ENCODE results near the gene CRACR2A.

GRCh38 chr12:3743803-3744202, 9.1 kb downstream of the CRACR2A start:
- TF ChIP-seq POLR2AphosphoS5 (IDR thresholded peaks at IDR 0.05; ENCODE audit: low read length) (no peak), POLR2A (IDR thresholded peaks at IDR 0.05; ENCODE audit: low read depth, low read length) (no peak)
- TF ChIP-seq, protein P1, sequence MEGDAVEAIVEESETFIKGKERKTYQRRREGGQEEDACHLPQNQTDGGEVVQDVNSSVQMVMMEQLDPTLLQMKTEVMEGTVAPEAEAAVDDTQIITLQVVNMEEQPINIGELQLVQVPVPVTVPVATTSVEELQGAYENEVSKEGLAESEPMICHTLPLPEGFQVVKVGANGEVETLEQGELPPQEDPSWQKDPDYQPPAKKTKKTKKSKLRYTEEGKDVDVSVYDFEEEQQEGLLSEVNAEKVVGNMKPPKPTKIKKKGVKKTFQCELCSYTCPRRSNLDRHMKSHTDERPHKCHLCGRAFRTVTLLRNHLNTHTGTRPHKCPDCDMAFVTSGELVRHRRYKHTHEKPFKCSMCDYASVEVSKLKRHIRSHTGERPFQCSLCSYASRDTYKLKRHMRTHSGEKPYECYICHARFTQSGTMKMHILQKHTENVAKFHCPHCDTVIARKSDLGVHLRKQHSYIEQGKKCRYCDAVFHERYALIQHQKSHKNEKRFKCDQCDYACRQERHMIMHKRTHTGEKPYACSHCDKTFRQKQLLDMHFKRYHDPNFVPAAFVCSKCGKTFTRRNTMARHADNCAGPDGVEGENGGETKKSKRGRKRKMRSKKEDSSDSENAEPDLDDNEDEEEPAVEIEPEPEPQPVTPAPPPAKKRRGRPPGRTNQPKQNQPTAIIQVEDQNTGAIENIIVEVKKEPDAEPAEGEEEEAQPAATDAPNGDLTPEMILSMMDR (IDR thresholded peaks at IDR 0.05 in 2 of 3, conservative IDR thresholded peaks at IDR 0.05 in 1 of 3; ENCODE audit: control insufficient read depth in 2 of 3, extremely low read depth in 1 of 3, insufficient read depth in 1 of 3, low read depth in 3 of 3, low read length in 3 of 3) = no peak
- TF ChIP-seq, protein P2, sequence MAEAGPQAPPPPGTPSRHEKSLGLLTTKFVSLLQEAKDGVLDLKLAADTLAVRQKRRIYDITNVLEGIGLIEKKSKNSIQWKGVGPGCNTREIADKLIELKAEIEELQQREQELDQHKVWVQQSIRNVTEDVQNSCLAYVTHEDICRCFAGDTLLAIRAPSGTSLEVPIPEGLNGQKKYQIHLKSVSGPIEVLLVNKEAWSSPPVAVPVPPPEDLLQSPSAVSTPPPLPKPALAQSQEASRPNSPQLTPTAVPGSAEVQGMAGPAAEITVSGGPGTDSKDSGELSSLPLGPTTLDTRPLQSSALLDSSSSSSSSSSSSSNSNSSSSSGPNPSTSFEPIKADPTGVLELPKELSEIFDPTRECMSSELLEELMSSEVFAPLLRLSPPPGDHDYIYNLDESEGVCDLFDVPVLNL (IDR thresholded peaks at IDR 0.05; ENCODE audit: low read depth, low read length) = no peak

Measured in GM12878 (cell line).